Islet precursor cell (in vitro differentiated cells): ENCODE measurements around the gene ADAMTSL1.

Source experiments
- DNase-seq: peaks from one replicate; pipeline ENCODE4 v3.0.0-alpha.2; 2018

ADAMTSL1 gene

DNA sequence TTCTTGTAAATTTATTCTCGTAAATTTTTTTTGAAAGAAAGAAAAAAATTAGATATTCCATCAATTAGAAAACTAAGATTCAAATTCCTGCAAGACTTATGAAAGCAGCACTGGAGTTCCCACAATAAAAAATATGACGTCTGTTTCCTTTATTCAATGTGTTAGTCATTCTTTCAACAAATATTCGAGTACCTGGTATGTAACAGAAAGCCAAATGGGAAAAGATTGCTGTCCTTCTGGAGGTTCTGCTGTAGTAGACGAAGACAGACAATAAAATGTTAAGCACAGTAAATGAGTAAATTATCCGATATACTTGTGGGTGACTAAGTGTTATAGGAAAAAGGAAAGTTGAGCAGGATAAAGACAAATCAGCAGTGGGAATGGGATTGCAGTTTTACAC is 92.2 kb downstream of the ADAMTSL1 start:
- DNase-seq: no peak

DNA sequence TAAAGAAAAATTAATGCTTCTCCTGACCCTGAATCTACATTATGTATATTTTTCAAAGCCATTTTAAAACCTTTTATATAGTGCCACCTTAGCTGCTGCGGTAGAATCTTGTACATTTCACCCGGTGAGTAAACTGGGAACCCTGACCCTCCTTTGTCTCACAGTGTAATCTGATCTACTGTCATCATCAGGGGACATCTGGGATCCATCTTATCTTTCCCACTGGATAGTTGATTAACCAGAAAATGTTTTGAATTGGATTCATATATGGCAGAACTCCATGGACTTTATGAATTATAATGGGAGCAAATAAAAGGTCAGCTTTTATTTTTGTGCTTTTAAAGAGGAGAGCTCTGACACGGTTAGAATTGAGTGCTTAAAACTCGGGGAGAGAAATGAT is 95.0 kb downstream of the ADAMTSL1 start:
- DNase-seq: no peak

DNA sequence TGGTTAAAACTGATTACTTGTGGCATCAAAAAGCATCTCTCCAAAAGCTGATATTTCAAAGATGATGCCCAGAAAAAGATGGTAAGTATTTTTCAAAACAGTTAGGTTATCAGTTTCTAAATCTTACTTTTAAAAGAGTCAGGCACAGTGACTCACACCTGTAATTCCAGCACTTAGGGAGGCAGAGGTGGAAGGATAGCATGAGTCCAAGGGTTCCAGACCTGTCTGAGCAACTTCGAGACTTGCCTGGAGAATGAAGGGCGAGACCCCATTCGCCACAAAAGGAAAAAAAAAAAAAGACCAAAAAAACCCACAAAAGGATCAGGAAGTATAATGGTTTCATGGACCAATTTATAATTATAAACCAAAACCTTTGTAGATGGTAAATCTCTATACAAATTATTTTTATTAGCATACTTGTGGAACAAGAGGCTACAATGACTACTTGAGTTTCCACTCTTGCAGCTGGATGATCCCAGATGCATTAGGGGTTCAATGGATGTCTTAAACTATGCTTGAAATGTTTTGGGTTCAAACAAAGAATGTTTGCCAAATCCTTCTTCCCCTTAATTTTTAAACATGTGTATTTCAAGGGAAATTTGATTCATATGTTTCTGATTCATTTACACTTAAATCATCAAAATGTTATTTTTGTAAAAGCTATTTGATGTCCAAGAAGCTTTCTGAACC is 96.1 kb downstream of the ADAMTSL1 start:
- DNase-seq: no peak

DNA sequence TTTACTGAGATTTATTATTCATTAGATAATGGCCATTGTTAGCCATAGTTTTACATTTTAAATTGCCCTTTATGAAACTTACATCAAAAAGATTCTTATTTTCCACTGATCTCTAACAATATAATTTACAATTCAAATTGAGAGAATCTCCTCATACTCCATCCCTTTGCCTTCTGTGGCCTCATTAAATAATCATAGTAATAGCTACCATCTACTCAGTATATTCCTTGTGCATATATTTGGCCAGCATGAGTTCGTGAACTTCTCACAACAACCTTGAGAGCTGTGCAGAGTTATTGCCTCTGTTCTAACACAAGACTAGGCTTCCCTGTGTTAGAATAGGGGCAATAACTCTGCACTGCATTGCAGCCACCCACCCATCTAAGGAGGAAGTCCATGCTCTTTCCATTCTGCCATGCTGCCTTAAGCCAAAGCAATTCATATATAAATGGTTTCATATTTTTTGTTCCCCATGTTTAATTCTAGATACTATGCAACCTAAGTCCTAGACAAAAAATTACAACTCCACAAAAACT is 99.1 kb downstream of the ADAMTSL1 start:
- DNase-seq: no peak

DNA sequence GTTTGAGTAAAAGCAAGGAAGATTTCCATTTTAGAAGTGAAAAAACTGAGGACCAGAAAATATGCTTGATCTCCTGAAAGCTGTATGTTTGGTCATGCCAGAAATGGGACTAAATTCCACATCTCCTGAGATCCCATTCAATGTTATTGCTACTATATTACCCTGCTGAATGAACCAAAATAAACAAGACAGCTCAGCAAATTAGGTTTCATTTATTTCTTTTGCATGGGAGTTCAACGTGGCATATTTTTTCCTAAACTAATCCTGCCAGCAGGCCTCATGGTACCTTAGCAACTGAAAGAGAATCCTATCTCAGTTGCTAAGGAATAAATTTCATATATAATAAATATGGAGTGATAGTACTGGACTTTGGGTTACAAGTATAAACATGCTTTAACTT is 101.7 kb downstream of the ADAMTSL1 start:
- no peak for DNase-seq

DNA sequence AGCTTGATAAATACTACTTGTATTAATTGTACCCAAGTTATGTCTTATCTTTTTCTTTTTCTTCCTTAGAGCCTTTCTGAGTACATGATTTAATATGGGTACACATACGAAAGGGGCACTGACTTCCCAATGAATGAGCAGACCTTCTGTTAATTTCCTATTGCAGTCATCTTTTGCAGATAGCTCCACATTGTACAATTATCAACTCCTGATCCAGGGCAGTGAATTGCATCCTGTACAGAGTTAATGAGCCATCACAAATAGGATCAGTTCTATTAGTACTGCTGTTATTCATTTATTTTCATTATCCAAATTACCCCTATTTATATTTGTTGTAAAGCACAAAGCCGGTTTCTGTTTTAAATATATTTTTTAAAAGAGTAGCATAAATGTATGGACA is 105.6 kb downstream of the ADAMTSL1 start:
- DNase-seq: no peak

DNA sequence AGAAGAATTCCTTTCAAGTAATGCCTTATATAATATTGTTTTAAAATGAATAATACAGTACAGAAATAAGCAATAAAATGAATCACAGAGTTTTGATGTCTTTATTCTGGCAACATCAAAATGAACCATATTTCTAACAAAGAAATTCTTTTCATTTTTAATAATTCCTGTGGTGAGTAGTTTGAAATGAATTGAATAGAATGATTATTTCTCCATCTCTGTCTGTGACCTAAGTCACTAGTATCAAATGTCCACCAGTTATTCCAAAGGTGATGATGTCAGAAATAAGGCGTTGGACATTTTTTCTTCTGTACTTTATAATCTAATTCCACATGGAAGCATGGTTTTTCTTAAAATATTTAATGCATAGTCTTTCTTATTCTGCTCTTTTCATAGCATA is 106.2 kb downstream of the ADAMTSL1 start:
- DNase-seq: no peak

DNA sequence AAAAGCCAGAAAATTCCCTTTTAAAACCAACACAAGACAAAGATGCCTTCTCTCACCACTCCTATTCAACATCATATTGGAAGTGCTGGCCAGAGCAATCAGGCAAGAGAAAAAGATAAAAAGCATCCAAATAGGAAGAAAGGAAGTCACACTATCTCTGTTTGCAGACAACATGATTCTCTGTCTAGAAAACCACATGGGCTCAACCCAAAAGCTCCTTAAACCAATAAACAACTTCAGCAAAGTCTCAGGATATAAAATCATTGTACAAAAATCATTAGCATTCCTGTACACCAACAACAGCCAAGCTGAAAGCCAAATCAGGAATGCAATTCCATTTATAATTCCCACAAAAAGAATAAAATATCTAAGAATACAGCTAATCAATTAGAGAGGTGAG is 112.0 kb downstream of the ADAMTSL1 start:
- no peak for DNase-seq

DNA sequence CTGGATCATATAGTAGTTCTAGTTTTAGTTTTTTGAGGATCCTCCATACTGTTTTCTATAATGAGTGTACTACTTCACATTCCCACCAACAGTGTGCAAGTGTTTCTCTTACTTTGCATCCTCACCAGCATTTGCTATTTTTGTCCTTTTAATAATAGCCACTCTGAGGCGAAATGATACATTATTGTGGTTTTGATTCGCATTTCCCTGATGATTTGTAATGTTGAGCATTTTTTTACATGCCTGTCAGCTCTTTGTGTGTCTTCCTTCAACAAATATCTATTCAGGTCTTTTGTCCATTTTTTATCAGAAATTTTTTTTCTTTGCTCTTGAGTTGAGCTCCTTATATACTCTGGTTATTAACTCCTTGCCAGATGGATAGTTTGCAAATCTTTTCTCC is 114.0 kb downstream of the ADAMTSL1 start:
- no peak for DNase-seq

DNA sequence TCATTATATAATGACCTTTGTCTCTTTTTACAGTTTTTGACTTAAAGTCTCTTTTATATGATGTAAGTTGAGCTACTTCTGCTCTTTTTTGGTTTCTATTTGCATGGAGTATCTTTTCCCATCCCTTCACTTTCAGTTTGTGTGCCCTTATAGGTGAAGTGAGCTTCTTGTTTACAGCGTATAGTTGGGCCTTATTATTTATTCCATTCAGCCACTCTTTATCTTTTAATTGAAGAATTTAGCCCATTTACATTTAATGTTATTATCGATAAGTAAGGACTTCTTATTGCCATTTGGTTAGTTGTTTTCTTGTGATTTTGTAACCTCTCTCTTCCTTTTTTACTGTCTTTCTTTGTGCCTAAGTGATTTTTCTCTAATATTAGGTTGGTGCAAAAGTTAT is 117.3 kb downstream of the ADAMTSL1 start:
- no peak for DNase-seq

DNA sequence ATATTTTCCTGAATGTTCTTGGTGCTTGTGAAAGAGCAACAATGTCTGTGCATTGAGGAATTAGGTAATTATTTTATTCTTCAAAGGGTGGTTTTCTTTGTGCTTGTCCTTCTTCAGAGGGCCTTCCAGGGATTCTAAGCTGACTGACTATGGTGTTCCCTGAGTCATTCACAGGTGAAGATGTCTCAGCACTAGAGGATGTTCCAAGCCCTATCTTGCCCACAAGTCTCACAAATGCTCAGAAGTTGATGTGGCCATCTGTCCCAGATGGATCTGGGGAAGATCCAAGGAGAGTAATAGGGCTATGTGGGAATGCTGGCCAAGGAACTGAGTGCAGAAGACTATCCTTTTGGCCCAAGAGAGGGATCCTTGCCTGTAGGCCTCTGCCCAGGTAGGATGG is 120.9 kb downstream of the ADAMTSL1 start:
- no peak for DNase-seq

DNA sequence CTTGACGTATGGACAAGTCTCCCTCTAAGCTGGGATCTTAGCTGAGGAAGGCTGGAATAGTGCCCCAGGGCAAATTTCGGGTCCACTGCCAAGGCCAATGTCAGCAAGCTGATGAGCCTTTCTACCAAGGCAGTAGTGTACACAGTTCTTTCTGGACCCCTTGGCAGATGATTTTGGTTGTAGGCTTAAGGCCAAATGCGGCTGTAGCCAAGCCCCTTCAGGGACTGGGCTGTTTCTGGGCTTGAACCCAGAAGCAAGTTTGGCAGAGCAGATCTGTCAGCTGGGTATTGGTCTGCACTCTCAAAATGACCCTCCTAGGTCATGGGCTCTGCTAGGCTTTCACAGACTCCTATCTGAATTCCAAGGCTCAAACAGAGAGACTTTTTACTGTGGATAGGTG is 121.6 kb downstream of the ADAMTSL1 start:
- DNase-seq: no peak

DNA sequence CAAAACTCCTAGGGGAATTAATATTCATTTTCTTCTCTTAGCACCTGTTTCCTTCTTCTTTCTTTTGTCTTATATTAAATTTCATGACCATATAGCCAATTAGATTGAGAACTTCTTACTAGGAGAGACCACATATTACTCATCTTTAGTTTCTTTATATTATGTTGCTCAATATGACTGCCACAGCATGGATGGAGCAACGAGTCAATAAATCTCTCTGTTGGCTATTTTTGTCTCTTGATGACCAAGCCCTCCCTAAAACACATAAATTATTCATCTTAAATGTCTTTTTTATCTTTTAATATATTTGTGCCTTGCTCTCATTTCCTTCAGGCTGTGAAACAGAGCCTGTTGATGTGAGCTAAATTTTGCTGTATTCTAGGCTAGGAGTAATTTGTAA is 123.0 kb downstream of the ADAMTSL1 start:
- DNase-seq: no peak

DNA sequence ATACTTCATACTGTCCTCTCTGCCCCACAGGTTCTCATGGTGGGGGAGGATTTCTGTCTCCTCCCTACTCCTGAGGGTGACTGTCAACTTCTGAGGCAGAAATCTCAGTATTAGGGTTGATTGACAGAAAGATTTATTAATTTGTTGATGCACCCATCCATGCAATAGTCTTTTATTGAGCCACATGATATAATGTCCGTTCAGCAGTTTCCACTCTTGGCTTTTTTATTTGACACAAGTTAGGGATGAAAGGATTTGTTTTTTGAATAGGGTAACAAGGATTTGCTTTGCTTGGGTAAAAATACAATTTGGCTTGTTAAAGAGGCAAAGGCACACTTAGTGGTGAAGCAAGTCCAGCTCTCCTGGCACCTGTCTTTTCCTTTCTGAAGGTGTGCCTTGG is 125.0 kb downstream of the ADAMTSL1 start:
- no peak for DNase-seq

DNA sequence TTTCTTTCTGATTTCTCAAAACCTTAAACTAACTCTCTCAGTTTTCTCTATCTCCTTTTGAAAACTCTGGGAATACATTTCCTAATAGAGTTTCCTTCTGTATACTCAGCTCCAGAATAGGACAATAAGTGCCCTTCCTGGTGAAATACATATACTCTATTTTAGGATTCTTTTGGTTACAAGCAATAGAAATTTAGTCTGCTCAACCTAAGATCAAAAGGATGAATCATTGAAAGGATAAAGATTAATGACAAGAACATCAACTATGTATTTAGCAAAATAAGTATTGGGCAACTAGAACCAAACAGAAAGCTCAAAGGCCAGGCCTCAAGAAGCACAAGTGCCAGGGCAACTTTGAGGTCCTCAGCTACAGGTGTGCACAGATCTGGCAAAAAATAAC is 127.1 kb downstream of the ADAMTSL1 start:
- no peak for DNase-seq

DNA sequence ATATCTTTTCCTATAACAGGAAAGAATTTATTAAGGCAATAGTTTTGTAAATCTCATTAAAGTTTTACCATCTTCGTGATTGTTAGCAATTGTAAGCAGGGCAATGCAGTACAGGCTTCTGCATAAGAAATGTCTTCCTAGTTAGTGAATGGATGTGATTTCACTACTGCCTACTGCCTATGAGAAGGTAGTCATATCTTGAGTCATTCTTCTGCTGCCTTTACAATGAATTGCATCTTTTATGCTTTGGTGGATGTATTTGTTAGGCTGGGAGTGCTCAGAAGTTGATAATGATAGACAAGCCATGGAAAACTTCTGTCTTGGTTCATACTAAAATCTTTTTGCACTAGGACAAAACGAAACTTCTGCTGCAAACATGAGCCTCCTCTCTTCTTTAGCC is 128.0 kb downstream of the ADAMTSL1 start:
- DNase-seq: no peak

DNA sequence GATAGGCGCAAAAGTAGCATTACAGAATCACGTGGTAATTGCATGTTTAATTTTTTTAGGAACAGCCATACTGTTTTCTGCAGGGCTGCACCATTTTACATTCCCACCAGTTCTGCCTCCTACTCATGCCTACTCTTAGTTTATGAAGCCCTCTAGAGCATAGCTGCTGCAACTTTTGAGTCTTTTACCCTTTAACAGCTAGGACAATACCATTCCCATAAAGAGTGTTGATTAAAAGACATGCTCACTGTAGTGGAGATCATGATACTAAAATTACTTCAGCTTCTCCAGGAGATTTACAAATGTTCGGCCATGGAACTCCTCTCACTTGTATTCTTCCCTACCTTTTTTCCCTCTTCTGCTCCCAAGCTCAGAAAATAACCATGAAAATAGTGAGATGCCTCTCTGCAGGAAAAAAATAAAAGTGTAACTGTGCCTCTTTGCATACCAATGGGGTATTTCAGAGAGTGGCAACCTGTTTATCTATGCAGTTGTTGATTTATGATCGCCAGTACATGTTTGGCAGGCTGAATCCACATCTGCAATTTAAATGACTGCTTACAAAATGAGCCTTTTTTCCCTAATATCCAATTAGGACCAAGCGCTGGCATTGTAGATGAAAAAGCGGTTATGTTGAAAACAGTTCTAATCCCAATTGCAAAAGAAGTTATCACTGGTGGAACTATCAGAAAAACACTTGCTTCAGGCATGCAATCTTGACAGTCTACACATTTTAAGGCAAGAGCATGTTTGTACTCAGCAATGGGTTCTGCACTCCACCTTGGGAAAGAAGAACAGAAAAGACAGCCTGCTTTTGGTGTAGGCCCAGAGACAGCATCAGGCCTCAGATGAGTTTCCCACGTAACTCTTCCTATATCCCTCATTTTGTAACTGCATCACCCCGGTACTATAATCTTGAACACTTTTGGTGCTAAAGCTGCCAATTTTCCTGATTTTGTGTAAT is 131.1 kb downstream of the ADAMTSL1 start:
- no peak for DNase-seq

DNA sequence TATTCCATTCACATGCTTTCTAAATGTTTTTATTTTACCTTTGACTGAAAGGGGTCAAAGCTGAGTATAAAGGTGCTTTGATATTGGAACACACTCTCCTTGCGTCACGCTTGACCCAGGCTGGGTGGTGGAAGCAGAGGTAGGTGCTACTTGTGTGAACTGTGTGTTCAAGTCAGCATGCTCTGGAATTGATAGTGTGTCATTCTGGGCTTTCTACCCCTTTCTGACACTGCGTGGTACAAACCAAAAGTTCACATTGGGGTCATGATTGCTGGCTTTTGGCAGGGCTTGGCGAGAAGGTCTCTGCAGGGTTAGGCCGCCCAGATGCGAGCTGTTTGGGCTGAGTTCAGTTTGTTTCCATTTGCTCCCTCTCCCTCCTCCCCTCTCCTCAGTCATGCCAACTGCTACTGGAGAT is 131.8 kb downstream of the ADAMTSL1 start:
- no peak for DNase-seq

DNA sequence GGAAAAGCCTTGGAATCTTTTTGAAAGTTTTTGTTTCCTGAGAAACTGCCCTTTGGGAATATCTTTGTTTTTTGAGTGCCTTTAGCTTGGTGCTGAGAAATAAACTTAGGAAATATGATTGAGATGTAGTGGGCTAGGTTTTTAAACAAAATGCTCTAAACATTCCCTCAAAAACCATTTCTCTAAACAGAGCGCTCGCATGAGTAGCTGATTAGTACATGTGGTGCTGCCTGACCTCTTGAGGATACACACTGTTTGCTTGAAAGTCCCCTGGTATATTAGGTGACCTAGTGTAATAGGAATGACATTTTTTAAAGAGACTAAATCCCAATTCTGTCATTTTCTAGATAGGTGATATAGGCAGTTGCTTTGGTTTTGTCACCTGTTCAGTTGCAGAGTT is 132.3 kb downstream of the ADAMTSL1 start:
- no peak for DNase-seq

DNA sequence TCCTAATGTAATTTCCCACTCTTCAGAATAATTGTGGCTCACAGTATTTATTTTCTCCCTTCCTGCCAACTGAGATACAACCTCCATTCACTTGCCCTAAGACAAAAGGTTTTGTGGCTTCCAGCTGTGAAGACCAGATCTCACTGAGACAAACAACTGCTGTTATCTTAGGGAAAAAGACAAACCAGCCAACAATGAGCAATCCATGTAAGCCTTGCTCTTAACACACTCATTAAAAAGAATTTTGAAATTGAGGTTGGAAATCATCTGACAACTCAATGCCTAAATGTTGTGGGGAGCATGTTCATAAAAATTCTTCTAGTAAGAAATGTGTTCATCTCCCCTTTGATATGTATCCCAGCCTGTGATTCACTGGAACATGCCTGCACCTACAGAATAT is 132.9 kb downstream of the ADAMTSL1 start:
- no peak for DNase-seq

DNA sequence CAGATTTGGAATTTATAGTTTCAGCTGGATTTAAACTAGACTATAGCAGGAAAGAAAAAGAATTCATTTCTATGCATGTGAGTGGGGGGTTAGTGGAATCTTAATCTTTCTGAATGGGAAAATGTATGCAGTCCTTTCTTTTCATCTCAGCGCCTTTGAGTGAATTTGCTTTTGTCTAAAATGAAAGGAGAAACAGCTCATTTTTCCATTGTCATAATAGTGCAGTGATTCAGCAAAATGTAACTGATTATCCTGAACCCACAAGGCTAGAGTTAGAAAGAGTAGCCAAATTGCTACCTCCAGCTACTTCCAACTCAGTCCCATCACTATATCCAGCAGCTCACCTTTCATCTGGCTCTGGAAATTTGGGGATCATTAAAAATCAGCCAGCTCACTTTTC is 134.4 kb downstream of the ADAMTSL1 start:
- DNase-seq: no peak

DNA sequence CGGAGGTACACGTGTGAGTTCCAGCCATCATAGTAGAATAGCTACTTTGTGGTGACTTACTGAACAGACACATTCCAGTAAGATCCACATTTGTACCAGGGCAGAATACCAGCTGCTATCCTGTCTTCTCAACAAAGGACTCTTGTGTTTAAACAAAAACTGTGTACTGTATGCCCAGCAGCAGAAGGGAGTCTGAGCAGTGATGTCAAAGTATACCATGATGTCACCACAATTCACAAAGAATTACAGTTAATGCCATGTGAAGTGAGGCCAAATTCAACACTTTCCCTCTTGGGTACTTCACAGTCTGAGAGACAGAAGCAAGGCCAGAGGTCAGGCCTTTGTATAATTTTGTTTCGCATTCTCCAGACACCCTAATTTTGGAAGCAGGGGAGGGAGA is 137.0 kb downstream of the ADAMTSL1 start:
- DNase-seq: no peak

DNA sequence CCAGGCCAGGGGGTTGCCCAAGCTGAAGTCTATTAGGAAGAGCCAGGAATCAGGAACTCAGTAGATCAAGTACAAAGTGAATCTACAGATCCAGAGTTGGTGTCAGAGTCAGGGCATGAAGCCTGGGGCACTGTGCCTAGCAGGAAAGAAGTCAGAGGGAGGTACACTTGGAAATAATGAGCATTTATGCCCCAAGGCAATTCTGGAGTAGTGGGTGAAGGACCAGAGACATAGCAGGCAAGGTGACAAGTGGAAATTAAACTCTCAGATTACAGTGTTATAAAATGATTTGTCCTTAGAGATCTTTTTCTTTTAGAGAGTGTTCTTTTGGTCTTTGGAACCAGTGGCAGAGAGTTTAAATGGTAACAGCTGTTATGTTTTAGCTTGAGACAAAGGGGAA is 138.0 kb downstream of the ADAMTSL1 start:
- DNase-seq: no peak

DNA sequence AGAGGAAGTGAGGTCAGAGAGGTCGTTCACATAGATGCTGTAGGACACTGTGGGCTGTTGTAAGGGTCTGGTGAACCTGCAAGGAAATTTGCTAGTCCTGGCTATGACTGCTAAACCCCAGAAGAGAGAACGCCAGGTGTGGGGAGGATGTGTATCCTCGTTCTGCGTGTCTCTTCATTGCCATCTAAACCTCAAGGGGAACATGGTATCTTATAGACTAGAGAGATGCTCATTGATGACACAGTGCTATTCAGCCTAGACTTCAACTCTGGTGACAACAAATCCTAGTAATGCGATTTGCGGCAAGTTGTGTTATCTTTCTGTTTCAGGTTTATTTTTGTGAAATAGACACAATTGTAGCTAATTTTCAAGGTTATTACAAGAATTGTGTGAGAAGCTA is 140.2 kb downstream of the ADAMTSL1 start:
- no peak for DNase-seq
